HG02870 (cell line): ENCODE results near the gene SNX2.

Source experiments
- ATAC-seq: cut with Tn5 transposase; IDR thresholded peaks from one replicate; pipeline ENCODE4 v1.9.1; 2021; ENCODE audit warnings: mild to moderate bottlenecking, moderate library complexity; ENCODE audit not compliant: unreplicated experiment

SNX2 gene

DNA sequence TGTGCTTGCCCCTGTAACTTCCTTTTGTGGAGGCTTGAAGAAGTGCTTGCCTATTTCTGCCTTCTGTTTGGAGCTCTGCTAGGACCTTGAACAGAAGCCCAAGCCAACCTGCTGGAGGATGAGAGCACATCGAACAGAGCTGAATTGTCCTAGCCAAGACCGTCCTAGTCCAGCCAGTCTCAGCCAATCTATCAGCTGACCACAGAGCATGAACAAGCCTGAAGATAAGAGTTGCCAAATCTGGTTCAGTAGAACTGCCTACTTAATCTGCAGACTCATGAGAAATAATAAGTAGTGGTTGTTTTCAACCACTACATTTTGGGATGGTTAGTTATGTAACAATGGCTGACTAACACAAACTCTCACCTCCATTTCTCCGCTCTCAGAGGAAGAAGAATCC is 4.4 kb upstream of the SNX2 start:
- no peak for ATAC-seq

DNA sequence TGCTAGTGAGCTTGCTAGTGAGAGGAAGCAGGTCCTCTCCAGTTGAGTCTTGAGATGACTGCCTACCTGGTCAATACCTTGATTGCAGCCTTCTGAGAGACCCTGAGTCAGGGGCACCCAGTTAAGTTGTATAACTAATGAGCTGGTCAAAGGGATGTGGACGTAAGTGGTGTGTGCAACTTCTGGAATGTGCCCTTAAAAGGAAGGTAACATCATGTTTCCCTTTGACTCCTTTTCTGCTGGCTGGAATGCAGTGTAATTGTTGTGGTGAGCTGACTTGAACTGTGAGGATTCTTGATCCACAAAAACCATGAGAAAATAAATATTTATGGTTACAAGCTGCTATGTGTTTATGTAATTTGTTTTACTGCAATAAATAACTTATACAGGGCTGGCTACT is 2.4 kb upstream of the SNX2 start:
- ATAC-seq, result no peak

DNA sequence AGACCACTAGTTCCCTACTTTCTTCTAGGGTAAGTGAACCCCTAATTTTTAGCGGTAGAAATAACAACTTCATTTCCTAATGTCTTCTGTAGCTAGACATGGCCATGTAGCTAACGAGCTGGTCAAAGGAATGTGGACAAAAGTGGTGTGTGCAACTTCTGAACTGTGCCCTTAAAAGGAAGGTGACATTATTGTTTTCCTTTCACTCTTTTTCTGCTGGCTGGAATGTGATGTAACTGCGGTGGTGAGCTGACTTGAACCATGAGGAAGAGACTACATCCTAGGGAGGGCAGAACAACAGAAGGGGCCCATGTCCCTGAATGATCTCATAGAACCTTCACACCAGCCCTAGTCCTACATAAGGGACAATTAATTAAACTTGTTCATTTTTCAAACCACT is 1.3 kb upstream of the SNX2 start:
- no peak for ATAC-seq

DNA sequence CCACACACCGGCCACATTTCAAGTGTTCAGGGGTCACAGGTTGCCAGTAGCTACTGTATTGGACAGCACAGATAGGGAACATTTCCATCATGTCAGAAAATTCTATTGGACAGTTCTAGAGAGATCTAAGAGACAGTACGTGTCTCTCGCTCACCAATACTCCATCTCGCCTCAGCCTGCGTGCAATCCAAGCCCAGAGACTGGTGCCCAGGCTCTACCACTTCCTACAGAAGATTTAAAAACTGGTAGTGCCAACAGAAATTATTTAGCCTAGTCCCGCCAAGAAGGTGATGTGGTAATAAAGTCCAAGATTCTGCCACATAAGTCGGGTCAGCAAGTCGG is 390 bp upstream of the SNX2 start:
- ATAC-seq, result peak; percentile 23

DNA sequence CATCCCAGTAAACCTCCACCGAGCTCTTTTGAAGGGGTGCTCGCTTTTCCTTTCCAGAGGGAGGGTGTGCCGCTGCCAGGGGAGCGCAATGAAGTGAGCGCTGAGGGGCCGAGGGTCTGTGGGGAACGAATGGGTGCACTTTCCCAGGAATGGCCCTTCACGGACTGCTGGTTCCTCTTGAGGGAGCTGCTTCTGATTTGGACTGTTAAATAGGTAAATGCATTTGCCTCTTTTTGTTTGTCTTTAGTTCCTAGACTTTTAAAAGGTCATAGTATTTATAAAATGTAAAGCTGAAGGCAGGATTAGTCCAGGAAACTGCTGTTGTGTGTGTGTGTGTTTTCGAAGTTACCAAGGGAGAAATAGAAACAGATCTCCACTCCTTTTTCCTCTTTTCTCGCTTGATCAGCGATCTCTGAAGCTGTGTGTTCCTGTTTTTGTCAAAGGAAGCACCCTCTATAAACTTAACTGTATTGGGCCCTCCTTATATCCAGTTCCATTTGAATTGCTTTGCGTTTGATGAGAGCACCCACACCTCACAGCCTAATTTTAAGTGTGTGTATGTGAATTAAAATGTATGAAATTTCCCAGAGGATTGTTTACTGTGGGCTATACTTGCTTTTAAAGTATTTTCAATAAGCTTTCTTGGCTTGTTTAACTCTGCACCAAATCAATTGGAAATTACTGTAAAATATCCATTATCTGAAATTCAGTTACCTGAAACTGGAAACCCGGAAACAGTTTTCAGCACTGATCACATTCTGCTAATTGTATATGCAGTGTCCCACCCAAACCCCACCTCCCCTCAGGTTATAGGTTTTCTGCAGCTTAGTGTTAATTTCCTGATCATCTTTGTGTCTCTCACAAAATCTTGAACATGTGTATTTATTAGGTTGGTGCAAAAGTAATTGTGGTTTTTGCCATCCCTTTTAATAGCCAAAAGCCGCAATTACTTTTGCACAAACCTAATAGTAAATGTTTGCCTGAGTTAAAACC is 966 bp downstream of the SNX2 start:
- ATAC-seq, result peak; percentile 6

DNA sequence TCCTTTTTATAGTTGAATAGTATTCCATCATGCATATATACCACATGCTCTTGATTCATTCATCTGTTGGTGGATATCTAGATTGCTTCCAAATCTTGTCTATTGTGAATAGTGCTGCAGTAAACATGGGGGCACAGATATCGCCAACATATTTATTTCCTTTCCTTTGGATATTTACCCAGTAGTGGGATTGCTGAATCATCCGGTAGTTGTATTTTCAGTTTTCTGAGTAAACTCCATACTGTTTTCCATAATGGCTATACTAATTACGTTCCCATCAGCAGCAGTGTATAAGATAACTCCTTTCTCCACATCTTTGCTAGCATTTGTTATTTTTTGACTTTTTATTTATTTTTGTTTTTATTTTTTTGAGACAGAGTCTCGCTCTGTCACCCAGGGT is 3.3 kb downstream of the SNX2 start:
- no peak for ATAC-seq

DNA sequence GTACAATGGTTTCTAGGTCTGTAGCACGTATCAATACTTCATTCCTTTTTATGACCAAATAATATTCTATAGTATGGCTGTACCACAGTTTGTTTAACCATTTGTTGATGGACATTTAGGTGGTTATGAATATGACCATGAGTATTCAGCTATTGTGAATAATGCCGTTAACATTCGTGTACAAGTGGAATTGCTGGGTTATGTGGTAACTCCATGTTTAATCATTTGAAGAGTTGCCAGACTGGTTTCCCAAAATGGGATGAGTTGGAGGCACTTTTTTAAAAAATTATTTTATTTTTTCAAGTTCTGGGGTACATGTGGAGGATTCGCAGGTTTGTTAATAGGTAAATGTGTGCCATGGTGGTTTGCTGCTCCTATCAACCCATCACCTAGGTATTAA is 4.6 kb downstream of the SNX2 start:
- ATAC-seq, result no peak

DNA sequence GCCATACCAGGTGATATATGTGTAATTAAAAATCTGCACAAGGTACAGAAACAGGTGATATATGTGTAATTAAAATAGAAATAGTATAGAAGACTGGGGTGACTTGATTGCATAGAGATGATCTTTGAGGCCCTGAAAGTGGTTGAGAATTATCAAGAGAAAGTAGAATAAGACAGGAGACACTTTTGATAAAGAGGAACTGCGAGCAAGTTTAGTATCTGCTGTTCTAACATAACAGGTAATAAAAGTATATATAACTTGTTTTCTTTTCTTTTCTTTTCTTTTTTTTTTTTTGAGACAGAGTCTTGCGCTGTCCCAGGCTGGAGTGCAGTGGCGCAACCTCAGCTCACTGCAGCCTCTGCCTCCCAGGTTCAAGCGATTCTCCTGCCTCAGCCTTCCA is 5.4 kb downstream of the SNX2 start:
- no peak for ATAC-seq

DNA sequence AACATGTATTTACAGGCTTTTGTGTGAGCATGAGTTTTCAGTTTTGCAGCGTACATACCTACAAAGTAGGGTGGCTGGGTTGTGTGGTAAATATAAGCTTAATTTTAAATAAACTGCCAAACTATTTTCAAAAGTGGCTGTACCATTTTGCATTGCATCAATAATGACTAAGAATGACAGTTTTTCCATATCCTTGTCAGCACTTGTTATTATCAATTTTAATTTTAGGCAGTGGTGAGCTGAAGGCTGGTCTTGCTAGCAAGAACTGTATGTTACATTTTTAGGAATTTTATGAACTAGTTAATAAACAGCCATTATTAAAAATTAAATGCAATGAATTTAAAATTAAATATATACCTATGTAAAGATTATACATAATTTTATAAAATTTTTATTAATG is 6.6 kb downstream of the SNX2 start:
- no peak for ATAC-seq

DNA sequence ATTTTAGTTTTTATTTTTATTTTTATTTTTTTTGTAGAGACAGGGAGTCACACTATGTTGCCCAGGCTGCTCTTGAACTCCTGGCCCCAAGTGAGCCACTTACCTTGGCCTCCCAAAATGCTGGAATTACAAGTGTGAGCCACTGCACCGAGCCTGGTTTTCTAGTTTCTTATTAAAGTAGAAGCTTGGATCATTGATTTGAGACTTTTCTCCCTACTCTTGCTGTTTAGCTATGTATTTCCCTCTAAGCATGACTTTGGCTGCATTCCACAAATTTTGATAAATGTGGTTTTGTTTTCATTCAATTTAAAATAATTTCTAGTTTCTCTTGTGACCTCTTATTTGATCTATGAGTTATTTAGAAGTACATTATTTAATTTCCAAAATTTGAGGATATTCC is 10.4 kb downstream of the SNX2 start:
- ATAC-seq, result no peak

DNA sequence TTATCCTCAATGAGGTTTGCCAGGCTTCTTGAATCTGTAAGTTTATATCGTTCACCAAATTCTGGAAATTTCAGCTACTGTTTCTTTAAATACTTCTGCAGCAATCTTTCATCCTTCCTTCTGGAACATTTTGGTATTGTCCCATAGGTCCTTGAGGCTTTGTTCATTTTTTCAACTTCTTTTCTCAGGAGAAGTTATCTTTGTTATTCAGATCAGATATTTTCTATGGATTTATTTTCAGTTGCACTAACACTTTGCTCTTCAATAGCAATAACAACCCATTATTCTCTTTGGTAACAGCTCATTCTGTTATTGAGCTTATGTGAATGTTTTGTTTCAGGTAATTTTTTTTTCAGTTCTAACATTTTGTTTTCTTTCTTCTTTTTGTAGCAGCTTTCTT is 13.5 kb downstream of the SNX2 start:
- ATAC-seq, result no peak

DNA sequence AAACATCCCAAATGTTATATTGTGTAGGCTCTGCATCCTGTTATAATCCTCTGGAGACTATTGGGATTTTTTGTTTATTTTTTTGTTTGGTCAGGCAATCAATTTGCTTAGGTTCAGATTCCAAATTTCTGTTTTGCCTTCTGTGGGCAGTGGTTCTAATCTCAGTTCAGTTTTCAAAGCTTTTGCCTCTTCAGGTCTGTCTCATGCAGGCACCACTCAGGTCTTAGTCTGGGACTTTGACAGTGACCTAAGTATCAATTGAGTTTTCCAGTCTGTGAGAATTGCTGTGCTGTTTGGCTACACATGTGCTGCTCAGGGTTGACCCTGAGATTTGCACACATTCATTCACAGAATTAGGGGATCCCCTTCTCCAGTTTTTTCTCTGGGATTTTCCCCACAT is 14.1 kb downstream of the SNX2 start:
- ATAC-seq, result peak; percentile 41

DNA sequence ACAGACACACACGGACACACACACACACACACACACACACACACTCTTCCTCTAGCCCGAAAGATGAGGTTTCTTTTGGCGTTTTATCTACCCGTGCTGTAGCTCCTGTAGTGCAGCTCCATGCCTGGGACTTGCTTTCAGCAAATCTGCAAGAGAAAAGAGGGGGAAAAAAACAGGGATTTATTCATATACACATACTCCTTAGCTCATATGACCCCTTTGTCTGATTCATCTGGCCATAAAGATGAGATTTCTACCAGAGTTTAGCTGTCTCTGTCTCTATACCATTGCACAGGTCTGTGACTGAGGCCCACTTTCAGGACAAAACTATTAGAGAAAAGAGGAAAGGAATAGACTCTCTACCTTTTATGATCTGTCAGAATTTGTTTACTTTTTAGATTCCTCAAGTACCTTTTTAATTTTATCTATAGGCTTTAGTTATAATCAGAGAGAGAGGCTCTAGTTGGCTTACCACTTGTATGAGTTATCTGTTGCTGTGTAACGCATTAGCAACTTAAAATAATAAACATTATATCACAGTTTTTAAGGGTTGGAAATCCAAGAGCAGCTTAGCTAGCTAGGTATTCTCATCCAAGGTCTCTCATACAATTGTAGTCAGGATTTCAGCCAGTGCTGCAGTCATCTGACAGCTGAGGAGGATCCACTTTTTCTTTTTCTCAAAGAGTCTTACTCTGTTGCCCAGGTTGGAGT is 14.7 kb downstream of the SNX2 start:
- ATAC-seq, result no peak

DNA sequence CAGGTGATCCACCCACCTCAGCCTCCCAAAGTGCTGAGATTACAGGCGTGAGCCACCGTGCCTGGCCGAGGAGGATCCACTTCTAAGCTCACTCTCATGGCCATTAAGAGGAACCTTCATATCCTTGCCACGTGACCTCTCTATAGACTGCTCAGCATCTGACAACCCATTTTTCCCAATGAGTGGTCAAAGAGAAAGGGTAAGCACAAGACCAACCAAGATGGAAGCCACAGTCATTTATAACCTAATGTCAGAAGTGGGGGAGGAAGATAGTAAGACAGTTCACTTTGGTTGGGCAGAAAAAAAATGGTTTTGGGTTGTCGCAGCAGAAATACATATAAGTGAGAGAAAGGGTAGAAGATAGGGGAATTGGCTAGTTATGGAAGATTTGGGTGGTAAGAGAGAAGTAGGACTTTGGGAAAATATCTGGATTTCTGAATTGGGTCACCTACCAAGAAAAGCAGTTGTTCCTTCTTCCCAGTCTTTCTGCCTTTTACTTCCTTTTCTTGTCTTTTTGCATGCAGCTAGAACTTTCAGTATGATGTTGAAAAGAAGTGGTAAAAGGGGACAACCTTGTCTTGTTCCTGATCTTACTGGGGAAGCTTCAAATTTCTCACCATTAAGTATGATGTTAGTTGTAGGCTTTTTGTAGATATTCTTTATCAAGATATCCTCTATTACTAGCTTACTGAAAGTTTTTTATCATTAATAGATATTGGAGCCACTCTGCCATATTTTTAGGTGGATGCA is 15.6 kb downstream of the SNX2 start:
- ATAC-seq, result no peak

DNA sequence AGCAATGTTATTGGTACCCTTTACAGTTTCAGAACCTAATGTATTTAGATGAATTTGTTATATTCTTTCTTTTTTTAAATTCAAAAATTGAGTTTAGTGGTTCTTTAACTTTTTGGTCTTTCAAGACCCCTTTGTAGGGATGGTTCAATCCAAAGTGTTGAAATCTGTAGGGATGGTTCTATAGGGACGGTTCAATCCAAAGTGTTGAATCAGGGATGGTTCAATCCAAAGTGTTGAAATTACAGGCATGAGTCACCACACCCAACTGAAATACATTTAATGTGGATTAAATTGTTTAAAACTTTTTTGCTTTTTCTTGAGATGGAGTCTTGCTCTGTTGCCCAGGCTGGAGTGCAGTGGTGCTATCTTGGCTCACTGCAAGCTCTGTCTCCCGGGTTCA is 30.6 kb downstream of the SNX2 start:
- no peak for ATAC-seq

DNA sequence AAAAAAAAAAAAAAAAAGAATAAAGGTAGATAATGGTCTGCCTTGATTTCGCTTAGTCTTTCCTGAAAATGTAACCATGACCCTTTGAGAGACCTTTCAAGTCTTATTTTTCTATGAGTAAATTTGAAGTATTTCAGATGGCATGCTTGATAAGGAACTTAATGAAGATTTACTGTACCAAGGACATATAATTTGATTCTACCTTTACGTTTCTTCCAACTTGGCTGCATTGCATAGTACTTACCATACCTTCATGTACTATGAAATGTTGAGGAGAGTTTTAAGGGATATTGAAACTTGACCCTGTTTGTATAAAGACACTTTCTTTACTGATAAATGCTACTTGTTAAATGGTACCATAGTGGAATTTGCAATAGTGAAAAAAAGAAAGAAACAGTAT is 35.5 kb downstream of the SNX2 start:
- ATAC-seq, result no peak

DNA sequence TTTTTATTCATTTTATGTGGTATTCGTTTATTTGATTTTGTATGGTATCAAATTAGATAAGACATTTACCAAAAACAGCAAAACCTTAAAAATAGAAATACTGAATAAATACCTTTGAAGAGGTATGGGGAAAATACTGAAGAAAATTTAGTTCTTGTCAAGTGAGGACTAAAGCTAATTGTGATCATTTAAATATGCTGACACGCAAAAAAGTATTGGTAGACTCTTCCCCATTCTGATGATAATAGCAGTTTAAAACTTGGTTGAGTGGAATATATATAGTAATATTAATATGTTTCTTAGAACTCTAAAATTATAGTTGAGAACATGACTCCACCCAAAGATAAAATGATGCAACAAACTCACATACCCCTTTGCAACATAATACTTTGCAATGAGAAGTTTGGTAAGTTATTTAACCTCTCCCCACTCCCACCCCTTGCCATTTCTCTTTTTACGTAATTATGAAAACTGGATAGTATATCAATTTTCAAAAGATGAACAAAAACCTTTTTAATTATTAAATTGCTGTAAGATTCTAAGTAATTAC is 40.4 kb downstream of the SNX2 start:
- no peak for ATAC-seq

DNA sequence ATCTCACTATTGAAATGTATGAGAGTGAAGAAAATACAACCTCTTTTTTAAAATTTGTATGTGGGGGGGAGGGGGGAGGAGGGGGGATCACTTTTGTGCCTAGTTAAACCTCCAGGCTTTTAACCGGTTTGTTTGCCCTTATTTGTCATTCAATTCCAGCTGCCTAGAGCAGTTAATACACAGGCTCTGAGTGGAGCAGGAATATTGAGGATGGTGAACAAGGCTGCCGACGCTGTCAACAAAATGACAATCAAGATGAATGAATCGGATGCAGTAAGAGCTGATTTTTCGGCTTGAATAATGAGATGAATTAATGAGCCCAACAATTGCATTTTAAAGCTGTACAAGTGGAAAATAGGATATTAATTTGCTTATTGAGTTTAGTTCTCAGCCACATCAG is 41.9 kb downstream of the SNX2 start:
- ATAC-seq, result no peak

DNA sequence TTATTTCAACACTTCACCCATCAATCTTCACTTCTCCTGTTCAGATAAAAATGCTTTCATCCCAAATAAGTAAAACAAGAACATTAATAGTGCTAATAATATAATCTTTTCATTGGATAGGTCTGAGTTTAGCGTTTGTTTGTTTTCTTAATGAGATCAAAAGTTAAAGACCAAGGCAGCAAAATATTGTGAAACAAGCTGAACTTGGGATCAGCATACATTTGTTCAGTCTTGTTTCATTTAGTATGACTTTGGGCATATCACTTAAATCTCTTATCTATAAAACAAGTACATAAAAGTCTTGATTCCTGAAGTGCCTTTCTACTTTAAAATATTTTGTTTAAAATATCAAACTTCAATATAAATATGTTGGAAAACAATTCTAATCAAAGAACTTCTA is 57.1 kb downstream of the SNX2 start:
- no peak for ATAC-seq

DNA sequence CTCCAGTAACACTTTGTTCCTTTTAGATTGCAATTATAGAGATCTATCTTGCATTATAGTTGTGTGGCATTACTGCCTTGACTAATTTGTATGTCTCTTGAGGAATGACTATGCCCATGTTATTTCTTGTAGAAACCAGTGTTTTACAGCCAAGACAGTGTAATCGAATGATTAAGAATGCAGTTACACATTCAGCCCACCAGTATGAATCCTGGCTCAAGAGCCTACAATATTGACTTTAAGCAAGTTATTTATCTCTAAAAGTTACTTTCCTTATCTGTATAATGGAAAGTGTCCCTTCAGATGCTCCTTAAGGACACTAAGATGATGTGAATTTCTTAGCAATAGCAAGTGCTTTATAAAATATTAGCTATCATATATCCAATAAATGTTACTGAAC is 60.8 kb downstream of the SNX2 start:
- ATAC-seq, result no peak

DNA sequence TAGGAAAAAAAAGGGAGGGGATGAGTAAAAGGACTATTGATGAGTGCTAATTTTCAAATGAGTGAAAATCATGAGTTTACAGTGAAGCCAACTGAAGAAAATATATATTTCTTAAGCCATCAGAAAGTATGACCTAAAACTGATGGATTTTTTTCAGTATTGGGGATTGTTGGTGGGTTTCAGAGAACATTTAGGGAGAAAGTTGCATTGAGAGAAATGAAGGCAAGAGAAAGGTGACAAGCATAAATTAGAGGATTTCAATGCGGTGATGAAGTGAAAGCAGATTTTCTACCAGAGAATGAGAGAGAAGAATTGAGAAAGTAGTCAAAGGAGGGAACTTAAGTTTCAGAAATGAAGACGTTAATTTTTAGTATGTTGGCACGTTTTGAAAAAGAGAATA is 62.1 kb downstream of the SNX2 start:
- no peak for ATAC-seq
